NCI-H226 (cell line): ENCODE data around the gene UXT.
"Not testable (repeated sequence)": the region's sequence is repeated elsewhere in the genome, so short reads cannot be mapped to it uniquely, and the experiment has no call there.

ENCODE experiments used
- DNase-seq: peaks from one replicate; pipeline ENCODE4 v3.0.0-alpha.2; 2015

Gene UXT, protein sequence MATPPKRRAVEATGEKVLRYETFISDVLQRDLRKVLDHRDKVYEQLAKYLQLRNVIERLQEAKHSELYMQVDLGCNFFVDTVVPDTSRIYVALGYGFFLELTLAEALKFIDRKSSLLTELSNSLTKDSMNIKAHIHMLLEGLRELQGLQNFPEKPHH

DNA sequence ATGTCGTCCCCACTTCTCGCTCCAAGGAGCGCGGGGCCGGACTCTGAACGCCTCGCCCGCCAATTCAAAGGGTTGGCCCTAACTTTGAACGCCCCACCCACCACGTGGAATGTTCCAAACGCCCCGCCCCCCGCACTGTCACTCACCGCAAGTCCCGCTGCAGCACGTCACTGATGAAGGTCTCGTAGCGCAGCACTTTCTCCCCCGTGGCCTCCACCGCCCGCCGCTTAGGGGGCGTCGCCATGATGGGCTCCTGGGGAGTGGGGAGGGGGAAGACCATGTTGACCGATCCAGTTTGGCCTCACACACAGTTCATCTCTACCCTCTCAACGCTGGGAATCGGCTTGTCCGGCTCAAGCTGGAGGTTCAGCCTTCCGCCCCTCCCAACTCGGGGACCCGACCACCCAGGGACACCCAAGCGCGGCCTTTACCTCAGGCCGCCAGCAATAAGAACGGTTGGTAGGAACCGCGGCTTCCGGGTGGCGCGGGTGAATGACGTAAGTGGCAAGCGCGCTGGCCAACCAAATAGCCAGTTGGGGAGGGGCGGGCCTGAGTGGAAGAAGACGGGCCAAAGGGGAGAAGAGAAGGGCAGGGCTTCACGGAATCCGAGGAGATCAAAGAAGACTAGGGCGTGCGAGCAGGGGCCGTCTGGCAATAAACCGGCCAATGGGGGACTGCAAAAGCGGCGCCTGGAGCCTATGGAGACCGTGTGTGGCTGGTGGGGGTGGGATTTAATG is at the start of gene UXT:
UXT (minus strand) TSS at position 497 of the 737 bp plus-strand sequence; CDS start at position 244, 253 bp downstream.
- peak; percentile 87 for DNase-seq

GRCh38 chrX:47707031-47707780 is 48.2 kb upstream of the UXT start:
- DNase-seq, result no peak

GRCh38 chrX:47706575-47706974 is 47.6 kb upstream of the UXT start:
- DNase-seq, result no peak

- no peak for DNase-seq
These were observed 45.8 kb upstream of the UXT start for GRCh38 chrX:47704736-47705135.

DNA sequence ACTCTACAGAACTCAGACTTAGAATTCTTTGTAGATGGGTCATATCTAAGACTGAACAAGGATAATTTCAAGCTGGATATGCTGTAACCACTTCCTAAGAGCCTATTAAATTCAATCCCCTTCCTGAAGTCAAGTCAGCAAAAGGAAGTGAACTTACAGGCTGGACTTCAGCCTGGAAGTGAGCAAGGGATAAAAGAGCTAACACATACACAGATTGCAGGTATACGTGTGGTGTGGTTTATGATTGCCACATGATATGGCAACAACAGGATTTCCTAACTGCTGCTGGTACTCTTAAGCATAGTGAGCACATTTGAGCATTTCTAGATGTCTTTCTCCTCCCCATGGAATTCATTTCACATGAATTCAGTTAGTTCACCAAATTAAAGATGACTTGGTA is 38.2 kb upstream of the UXT start:
- DNase-seq, result no peak

- no peak for DNase-seq
These were observed 31.2 kb upstream of the UXT start for GRCh38 chrX:47690175-47690574.

- no peak for DNase-seq
These were observed 28.3 kb upstream of the UXT start for GRCh38 chrX:47687263-47687662.

DNA sequence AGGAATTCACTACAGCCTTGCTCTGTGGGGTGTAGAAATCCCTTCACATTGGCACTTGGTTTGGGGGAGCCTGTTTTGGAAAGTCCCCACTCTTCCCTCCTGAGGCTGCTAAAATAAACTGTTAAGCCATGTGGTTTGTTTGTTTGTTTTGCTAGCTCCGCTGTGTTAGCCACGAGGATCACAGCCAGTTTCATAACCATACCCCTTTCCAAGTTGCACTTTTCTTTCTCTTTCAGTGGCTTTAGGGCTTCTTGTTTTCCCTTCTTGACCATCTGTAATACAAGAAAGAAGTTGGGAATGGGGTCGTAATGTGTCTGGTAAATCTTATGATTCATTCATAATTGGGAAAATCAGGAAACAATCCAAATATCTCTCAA is 24.8 kb upstream of the UXT start:
- no peak for DNase-seq

- no peak for DNase-seq
These were observed 24.3 kb upstream of the UXT start for GRCh38 chrX:47683184-47683828.

DNA sequence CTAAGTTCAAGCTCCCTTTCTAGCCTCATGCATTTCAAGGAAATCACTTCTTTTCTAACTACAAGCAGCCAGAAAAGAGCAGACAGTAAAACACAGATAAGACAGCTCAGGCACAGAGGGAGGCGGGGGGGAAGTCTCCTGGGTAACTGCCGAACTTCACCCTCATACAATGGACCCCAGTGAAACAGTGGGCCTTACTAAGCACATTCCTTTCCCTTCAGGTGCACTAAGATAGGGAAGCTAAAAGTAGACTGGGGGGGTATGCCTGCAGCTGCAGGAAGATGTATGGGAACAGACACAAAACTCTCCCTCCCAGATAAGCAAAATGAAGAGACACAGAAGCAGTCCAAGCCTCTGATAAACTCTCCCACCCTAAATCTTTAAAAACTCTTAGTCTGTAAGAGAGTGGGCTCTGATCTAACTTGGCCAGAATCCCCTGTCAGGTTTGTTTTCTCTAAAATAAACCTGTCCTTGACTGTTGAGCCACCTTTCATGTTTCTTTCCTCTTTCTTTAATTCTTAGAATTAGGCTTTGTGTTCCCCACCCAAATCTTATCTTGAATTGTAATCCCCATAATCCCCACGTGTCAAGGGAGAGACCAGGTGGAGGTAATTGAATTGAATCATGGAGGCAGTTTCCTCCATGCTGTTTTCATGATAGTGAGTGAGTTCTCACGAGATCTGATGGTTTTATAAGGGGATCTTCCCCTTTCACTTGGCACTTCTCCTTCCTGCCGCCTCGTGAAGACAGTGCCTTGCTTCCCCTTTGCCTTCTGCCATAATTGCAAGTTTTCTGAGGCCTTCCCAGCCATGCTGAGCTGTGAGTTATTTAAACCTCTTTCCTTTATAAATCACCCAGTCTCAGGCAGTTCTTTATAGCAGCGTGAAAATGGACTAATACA is 17.2 kb upstream of the UXT start:
- not testable (repeated sequence) for DNase-seq

GRCh38 chrX:47674776-47675175 is 15.8 kb upstream of the UXT start:
- no peak for DNase-seq

- DNase-seq, result not testable (repeated sequence)
These were observed 6.8 kb upstream of the UXT start for GRCh38 chrX:47665797-47666196.

GRCh38 chrX:47664737-47665136 is 5.8 kb upstream of the UXT start:
- DNase-seq, result no peak

GRCh38 chrX:47662144-47662657 is 3.2 kb upstream of the UXT start:
- DNase-seq, result peak; percentile 80

GRCh38 chrX:47661539-47661938 is 2.6 kb upstream of the UXT start:
- DNase-seq, result no peak

- DNase-seq, result no peak
These were observed 394 bp upstream of the UXT start for GRCh38 chrX:47659421-47659726.

DNA sequence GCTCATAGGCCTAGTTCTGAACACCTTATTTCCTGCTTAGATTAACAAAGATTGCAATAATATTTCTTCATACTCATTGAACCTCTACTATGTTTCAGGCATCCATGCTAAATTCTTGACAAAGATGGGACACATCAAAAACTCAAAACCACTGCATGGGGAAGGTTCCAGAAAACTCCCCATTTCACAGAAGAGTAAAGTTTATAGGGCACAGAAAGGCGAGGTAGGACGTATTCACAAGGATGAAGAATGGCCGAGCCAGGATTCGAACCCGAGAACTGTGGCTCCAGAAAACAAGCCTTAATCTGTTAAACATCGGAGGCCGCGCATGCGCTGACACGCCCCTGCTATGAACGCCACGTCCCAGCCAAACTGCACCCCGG is 688 bp downstream of the UXT start:
- no peak for DNase-seq

GRCh38 chrX:47651043-47651905 is 7.7 kb downstream of the UXT start:
- no peak for DNase-seq

- peak; percentile 96 for DNase-seq
These were observed 8.6 kb downstream of the UXT start, which contains the start of gene ELK1 for GRCh38 chrX:47650164-47651042. TSS of gene ELK1 (minus strand) at chrX:47650563. CDS start at chrX:47641441, 9,122 bp downstream.

DNA sequence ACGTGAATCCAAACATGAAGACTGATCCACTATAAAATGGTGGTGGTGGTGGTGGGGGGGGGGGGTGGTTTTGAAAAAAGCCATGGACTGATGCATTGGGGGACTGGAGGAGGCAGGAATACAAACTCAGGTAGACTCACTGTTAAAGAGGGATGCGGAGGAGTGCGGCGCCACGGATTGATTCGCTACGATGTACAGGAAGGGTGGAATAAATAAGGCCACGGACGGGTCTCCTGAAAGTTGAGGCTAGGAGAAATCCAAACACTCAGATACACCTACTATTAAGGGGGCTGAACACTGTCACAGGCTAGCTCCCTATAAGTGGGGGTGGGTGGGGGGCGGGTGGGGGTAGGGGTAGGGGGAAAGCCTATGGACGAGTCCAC is 9.2 kb downstream of the UXT start:
- no peak for DNase-seq
